H1 (cell line): Measurements from ENCODE around the gene RAB31. TPM values are rescaled to one million over a fixed set of nuclear protein-coding genes. Genes with fewer than 3 reads are reported as not detected.

ENCODE experiments used
- CBX8 ChIP-seq: fragments of 300-800, 300-1000 bp; sonication (generic); IDR thresholded peaks from 2 replicates; pipeline ENCODE4 v1.7.1; 2016; ENCODE audit warnings: low read depth, low read length, borderline replicate concordance
- CHD1 ChIP-seq: IDR thresholded peaks from 2 replicates; pipeline ENCODE4 v1.6.1; 2012; ENCODE audit warnings: low read depth, low read length, improper control_type of control experiment
- CHD2 ChIP-seq: IDR thresholded peaks from 2 replicates; pipeline ENCODE4 v1.6.1; 2012; ENCODE audit warnings: low read length, improper control_type of control experiment
- CHD7 ChIP-seq: fragments of 300-600 bp; sonication (generic); IDR thresholded peaks from 2 replicates; pipeline ENCODE4 v1.7.1; 2012; ENCODE audit warnings: low read length, moderate library complexity, mild to moderate bottlenecking, inconsistent platforms; ENCODE audit not compliant: insufficient replicate concordance
- HDAC2 ChIP-seq, 2 experiments: fragments of 300-600 bp in 1 of 2; sonication (generic) in 1 of 2; IDR thresholded peaks; 2 replicates each; pipeline ENCODE4 v1.6.1; 2011 to 2012; ENCODE audit warnings: low read depth in 2 of 2, low read length in 2 of 2, mild to moderate bottlenecking in 2 of 2, moderate library complexity in 2 of 2, borderline replicate concordance in 1 of 2, inconsistent platforms in 1 of 2
- HDAC6 ChIP-seq: IDR thresholded peaks from one replicate; pipeline ENCODE4 v1.7.1; 2012; ENCODE audit warnings: low read depth, mild to moderate bottlenecking, inconsistent platforms, low read length, moderate library complexity
- JUN ChIP-seq: IDR thresholded peaks from 2 replicates; pipeline ENCODE4 v1.6.1; 2011; ENCODE audit warnings: low read depth, mild to moderate bottlenecking, improper control_type of control experiment, low read length
- MAX ChIP-seq: IDR thresholded peaks from 2 replicates; pipeline ENCODE4 v1.6.1; 2012; ENCODE audit warnings: inconsistent platforms
- POLR2AphosphoS5 ChIP-seq: IDR thresholded peaks from 2 replicates; pipeline ENCODE4 v1.6.1; 2011; ENCODE audit warnings: low read depth, low read length
- SP2 ChIP-seq: IDR thresholded peaks from 2 replicates; pipeline ENCODE4 v1.6.1; 2012; ENCODE audit warnings: mild to moderate bottlenecking, low read length, inconsistent platforms
- SRF ChIP-seq: IDR thresholded peaks from 2 replicates; pipeline ENCODE4 v1.6.1; 2011; ENCODE audit warnings: mild to moderate bottlenecking, low read depth, low read length, moderate library complexity
- YY1 ChIP-seq: IDR thresholded peaks from 2 replicates; pipeline ENCODE4 v1.6.1; 2011; ENCODE audit warnings: low read depth, mild to moderate bottlenecking, low read length
- ZNF274 ChIP-seq: IDR thresholded peaks from 2 replicates; pipeline ENCODE4 v1.7.0; 2012; ENCODE audit warnings: low read length, borderline replicate concordance; ENCODE audit errors: extremely low read depth
- polyA plus RNA-seq, 7 experiments: library from polyadenylated mRNA; depleted of rRNA in 3 of 7; stranded (reverse) in 5 of 7; unstranded in 2 of 7; fragments of >200 nt in 5 of 7; fragments of 200-250 nt in 2 of 7; gene quantifications; 1 replicate in 5 of 7; 2 replicates in 1 of 7; 4 replicates in 1 of 7; pipeline versions ENCODE4 v1.2.1 to v1.2.3, GENCODE V29; 2011 to 2013; ENCODE audit warnings: missing spikeins in 2 of 7, mixed read lengths in 2 of 7
- total RNA-seq: library from RNA; stranded (reverse); fragmentation: NEBNext Ultra II Directional; extraction: Animal tissue kit (Norgen Biotek cat#: 25700); gene quantifications from 2 replicates; pipeline ENCODE4 v1.2.1, GENCODE V29; 2021

Gene RAB31
- total and polyA plus RNA-seq, 2 of the 8 experiments (the other 6 are each of a cell fraction or from before 2014, with no cell fraction given), result 15.2 to 40.9 TPM

DNA sequence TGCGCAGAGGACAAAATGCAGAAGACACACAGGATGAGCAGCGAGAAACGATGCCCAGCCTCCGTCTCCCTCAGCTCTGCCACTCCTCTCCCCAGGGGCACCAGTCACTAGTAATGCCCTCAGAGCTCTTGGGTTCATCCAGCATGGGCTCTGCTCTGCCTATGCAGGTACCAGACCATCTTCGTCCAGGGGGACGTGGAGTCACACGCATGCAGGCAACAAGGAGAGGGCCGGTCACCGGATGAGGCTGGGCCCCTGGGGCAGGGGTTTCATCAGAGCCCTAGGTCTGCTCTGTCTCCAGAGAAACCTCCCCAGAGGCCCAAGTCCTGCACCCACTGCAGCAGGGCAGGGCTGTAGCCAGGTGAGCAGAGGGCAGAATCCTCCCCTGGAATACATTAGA is 23.9 kb downstream of the RAB31 start (continued):
- TF ChIP-seq CHD7 (no peak), YY1 (no peak), MAX (no peak), JUN (no peak), HDAC2 (IDR thresholded peaks at IDR 0.05; ENCODE audit: borderline replicate concordance in 1 of 2, low read depth in 2 of 2, low read length in 2 of 2) (no peak), SRF (no peak), CHD2 (no peak), HDAC6 (no peak), CBX8 (no peak), POLR2AphosphoS5 (no peak), CHD1 (no peak), ZNF274 (no peak), SP2 (no peak)
